SW 1271 (cell line): ENCODE results near the gene SLC35E1.
"Not testable (repeated sequence)": the region's sequence is repeated elsewhere in the genome, so short reads cannot be mapped to it uniquely, and the experiment has no call there.

Source experiments
- DNase-seq, 2 experiments: peaks; one replicate each; lab custom pipeline; 2025; lab: John Stamatoyannopoulos, UW

Gene SLC35E1

DNA sequence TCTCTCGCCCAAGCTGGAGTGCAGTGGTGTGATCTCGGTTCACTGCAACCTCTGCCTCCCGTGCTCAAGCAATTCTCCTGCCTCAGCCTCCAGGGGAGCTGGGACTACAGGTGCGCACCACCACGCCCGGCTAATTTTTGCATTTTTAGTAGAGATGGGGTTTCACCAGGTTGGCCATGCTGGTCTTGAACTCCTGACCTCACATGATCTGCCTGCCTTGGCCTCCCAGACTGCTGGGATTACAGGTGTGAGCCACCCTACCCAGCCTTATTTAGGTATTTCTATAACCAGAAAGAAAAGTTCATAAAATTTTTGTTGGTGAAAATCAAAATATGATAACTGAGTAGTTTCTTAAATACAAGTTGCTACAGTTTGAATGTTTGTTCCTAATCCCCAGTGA is 28.5 kb downstream of the SLC35E1 start:
- DNase-seq = not testable (repeated sequence)

GRCh38 chr19:16542910-16543472 is 29.2 kb downstream of the SLC35E1 start:
- no peak for DNase-seq

DNA sequence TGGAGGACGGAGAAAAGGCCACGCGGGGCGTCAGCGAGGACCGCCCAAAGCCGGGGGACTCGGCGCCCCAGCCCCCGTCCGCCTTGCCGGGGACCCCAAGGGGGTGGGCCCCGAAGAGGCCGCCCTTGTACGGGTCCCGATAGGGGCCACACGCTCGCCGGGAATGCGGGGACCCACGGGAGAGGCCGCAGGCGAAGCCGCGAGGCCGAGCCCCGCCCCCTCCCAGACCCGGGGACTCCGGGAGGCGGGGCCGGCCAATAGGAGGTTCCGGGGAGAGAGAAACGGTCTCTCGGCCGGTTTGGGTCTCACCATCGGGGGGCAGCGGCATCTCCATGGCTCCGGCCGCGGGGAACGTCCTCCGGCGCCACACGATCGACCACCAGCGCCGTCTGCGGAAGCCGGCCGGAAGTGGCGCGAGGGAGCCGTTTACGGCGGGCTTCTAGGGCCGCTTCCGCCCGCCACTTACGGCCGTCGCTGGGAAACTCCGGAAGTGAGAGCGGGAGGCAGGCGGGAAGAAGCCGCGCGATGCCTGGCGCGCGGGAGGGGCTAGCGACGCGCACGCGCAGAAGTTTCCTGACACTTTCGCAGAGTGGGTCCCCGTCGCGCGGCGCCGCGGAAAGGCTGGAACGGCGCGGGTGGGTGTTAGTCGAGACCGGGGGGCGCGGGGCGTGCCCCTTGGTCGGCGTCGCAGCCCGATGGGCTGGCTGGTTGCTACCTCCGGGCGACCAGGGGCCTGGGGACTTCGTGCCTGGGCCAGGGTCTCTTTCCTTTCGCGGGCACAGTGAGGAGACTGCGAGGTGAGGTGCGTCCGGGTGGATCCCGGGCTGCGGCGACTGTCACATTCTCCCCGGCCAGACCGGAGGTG is 29.9 kb downstream of the SLC35E1 start, which contains the start of gene CHERP:
Gene CHERP, minus strand, starts transcription at position 393 of the 865 bp plus-strand sequence. Its CDS starts 59 bp downstream, at position 334.
- DNase-seq = peak; percentile 78 to 93

- no peak for DNase-seq
These were observed 30.6 kb downstream of the SLC35E1 start for GRCh38 chr19:16541526-16542044.

DNA sequence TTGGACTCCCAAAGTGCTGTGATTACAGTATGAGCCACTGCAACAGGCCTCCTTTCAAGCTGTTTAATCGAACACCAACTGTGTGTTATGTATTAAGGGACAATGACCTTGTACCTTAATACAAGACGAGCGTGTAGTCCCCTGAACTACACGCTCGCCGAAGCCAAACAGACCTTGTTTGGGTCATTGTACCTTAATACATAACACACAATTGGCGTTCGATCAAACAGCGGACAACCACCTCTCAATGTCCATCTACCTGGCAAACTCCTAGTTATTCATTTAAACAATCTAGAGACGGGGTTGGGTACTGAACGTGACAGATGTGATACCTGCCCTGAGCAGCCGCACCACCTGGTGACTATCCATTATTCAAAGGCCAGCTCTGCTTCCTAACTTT is 31.3 kb downstream of the SLC35E1 start:
- DNase-seq = no peak

- no peak for DNase-seq
These were observed 35.1 kb downstream of the SLC35E1 start for GRCh38 chr19:16537111-16537510.

- no peak for DNase-seq
These were observed 36.1 kb downstream of the SLC35E1 start for GRCh38 chr19:16536130-16536529.

- DNase-seq = no peak
These were observed 36.8 kb downstream of the SLC35E1 start for GRCh38 chr19:16535381-16535780.

- DNase-seq = no peak
These were observed 39.6 kb downstream of the SLC35E1 start for GRCh38 chr19:16532440-16533234.

GRCh38 chr19:16531380-16531669 is 40.9 kb downstream of the SLC35E1 start:
- DNase-seq = no peak

- no peak for DNase-seq
These were observed 41.5 kb downstream of the SLC35E1 start for GRCh38 chr19:16530540-16531379.

DNA sequence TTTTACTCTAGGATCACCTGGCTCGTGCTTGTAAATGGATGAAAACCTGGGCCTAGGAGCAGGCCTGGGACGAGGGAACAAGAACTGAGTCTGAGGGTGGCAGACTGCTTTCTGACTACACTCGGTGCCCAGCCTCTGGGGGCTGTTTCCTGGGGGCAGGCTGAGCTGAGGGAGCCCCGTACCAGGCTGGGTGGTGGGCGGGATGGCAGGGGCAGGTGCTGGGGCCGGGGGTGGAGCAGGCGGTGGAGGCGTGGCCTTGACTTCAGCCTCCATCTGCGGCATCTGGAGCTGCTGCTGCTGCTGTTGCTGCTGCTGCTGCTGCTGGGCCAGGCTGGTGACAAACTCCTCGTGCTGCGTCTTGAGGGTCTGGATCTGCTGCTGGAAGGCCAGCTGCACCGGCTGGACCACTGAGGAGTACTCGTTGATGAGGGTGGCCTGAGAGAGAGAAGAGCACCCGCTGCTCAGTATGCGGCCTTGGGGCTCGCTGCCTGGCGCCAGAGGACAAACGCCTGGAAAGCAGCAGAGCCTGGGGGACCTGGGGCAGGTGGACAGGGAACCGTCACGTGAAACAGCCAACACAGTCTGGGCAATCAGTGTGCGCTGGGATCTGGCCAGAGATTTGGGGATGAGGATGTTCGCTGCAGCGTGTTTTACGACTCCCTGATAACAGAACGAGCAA is 42.6 kb downstream of the SLC35E1 start:
- no peak for DNase-seq

DNA sequence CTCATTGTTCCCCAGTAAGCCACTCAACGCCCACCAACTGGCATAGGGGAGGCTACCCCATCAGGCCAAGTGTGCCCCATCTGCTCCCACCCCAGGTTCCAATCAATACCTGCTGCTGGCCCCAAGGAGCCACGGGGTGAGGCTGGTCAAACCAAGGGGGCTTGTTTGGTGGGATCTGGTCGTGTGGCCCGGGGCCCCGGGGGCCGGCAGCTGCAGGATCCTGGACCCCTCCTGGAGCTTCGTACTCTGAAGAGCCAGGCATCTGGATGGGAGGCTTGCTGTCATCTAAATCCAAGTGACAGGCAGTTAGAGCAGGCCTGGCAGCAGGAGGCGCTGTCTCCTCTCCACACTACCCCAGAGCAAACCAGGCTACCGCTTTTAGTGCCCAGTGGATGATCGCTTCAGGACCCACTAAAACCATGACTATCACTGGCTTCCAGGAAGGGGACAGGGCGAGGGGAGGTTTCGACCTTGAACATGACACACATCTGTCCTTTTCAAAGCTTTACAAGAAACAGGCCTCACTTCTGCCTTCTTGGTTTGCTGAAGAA is 44.2 kb downstream of the SLC35E1 start:
- DNase-seq = no peak

- DNase-seq = no peak
These were observed 44.8 kb downstream of the SLC35E1 start for GRCh38 chr19:16527334-16527935.

DNA sequence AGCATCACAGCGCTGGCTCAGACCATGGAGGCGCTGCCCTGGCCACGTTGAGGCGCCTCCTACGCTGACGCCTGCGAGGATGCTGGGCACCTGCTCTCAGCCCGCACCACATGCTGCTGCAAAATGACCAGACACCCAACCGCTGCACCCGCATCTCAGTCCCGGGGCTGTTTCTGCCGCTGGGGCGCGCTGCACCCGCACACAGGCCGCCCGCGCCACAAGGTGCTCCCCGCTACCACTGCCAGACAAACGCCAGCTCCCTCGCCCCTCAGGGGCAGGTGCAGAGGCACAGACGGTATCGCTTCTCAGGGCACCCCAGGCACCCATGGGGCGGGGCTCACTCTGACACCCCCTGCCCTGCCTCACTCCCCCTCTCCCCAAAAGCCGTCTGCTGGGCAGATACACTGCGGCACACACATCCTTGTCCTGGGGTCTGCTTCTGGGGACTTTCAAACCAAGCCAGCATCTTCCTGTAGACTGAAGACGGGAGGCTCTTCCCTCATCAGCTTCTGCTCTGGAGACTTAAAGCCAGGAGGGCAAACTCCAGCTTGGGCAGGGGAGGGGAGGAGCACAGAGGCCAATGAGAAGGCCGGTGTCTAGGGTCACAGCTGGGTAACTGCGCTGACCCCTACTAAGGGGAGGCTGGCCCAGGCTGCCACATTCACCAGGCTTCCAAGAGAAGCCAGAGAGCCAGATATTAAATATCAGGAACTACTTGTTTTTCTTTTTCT is 46.3 kb downstream of the SLC35E1 start:
- no peak for DNase-seq

DNA sequence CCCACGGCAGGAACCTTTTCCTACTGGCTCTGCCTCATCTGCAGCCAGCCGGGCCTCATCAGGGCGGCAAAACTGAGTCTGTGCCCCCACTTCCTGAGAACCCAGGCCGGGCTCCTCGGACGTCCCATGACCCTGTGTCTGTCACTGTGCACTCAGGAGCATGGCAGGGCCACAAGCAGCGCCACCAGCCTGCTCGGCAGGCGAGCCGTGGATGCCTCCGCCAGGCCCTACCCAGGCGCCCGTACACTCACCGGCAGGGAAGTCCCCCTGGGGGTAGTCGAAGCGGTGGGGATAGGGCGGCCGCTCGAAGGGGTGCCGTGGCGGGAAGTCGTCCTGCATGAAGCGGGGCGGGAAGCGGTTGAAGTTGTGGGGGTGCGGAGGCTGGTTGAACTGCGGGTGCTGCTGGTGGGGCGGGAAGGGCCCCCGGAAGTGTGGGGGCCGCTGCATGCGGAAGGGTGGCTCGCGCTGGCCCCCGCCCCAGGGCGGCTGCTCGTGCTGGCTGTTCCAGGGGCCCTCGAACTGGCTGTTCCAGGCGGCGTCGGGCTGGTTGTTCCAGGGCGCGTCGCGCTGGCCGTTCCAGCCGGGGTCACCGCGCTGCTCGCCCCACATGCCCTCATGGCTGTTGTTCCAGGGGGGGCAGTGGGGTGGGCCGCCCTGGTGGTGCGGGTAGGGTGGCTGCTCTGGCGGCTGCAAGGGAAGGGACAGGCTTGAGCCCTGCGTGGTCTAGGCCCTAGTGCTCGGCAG is 47.1 kb downstream of the SLC35E1 start:
- no peak for DNase-seq

DNA sequence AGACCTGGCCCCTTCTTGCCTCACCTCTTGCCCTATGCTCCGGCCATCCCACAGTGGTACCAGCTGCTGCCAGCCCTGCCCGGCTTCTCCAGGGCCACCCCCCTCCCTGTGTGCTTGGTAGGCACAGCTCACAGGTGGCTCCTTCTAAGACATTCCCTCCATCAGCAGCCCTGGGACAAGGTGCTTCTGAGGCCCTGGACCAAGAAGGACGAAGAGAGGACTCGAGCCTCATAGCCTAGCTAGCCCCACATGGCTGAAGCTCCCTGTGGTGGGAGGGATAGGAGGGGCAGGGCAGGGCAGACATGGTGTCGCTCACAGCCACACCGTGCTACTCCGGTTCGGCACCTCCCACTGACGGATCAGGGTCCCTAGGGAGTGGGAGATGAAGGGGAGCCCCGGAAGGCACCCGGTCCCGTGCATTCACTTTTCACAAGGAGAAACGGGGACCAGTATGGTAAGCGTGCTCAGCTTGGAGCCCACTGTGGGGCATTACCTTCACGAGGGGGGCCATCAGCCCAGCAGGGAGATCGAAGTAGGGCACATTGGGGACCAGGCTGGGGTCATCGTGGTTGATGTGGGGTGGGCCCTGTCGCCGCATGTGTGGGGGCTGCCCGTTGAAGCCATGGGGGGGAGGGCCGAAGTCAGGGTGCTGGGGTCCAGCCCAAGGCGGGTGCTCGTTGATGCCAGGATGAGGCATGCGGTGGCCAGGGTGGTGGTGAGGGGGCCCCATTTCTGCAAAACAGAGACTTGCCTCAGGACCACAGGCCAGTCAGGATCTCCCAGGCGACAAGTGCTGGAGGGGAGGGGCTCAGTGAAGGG is 49.4 kb downstream of the SLC35E1 start:
- no peak for DNase-seq

GRCh38 chr19:16521715-16522289 is 50.4 kb downstream of the SLC35E1 start:
- DNase-seq = no peak
